ENCODE results near the gene CCDC17. TPM values are rescaled to one million over a fixed set of nuclear protein-coding genes. Genes with fewer than 3 reads are reported as not detected.

Gene CCDC17
- total and polyA plus RNA-seq, 2 of the 8 experiments (the other 6 are each of a cell fraction or from before 2014, with no cell fraction given): 0.95 to 2.0 TPM

GRCh38 chr1:45658171-45658570 is 34.3 kb upstream of the CCDC17 start (continued):
- TF ChIP-seq, protein P1, sequence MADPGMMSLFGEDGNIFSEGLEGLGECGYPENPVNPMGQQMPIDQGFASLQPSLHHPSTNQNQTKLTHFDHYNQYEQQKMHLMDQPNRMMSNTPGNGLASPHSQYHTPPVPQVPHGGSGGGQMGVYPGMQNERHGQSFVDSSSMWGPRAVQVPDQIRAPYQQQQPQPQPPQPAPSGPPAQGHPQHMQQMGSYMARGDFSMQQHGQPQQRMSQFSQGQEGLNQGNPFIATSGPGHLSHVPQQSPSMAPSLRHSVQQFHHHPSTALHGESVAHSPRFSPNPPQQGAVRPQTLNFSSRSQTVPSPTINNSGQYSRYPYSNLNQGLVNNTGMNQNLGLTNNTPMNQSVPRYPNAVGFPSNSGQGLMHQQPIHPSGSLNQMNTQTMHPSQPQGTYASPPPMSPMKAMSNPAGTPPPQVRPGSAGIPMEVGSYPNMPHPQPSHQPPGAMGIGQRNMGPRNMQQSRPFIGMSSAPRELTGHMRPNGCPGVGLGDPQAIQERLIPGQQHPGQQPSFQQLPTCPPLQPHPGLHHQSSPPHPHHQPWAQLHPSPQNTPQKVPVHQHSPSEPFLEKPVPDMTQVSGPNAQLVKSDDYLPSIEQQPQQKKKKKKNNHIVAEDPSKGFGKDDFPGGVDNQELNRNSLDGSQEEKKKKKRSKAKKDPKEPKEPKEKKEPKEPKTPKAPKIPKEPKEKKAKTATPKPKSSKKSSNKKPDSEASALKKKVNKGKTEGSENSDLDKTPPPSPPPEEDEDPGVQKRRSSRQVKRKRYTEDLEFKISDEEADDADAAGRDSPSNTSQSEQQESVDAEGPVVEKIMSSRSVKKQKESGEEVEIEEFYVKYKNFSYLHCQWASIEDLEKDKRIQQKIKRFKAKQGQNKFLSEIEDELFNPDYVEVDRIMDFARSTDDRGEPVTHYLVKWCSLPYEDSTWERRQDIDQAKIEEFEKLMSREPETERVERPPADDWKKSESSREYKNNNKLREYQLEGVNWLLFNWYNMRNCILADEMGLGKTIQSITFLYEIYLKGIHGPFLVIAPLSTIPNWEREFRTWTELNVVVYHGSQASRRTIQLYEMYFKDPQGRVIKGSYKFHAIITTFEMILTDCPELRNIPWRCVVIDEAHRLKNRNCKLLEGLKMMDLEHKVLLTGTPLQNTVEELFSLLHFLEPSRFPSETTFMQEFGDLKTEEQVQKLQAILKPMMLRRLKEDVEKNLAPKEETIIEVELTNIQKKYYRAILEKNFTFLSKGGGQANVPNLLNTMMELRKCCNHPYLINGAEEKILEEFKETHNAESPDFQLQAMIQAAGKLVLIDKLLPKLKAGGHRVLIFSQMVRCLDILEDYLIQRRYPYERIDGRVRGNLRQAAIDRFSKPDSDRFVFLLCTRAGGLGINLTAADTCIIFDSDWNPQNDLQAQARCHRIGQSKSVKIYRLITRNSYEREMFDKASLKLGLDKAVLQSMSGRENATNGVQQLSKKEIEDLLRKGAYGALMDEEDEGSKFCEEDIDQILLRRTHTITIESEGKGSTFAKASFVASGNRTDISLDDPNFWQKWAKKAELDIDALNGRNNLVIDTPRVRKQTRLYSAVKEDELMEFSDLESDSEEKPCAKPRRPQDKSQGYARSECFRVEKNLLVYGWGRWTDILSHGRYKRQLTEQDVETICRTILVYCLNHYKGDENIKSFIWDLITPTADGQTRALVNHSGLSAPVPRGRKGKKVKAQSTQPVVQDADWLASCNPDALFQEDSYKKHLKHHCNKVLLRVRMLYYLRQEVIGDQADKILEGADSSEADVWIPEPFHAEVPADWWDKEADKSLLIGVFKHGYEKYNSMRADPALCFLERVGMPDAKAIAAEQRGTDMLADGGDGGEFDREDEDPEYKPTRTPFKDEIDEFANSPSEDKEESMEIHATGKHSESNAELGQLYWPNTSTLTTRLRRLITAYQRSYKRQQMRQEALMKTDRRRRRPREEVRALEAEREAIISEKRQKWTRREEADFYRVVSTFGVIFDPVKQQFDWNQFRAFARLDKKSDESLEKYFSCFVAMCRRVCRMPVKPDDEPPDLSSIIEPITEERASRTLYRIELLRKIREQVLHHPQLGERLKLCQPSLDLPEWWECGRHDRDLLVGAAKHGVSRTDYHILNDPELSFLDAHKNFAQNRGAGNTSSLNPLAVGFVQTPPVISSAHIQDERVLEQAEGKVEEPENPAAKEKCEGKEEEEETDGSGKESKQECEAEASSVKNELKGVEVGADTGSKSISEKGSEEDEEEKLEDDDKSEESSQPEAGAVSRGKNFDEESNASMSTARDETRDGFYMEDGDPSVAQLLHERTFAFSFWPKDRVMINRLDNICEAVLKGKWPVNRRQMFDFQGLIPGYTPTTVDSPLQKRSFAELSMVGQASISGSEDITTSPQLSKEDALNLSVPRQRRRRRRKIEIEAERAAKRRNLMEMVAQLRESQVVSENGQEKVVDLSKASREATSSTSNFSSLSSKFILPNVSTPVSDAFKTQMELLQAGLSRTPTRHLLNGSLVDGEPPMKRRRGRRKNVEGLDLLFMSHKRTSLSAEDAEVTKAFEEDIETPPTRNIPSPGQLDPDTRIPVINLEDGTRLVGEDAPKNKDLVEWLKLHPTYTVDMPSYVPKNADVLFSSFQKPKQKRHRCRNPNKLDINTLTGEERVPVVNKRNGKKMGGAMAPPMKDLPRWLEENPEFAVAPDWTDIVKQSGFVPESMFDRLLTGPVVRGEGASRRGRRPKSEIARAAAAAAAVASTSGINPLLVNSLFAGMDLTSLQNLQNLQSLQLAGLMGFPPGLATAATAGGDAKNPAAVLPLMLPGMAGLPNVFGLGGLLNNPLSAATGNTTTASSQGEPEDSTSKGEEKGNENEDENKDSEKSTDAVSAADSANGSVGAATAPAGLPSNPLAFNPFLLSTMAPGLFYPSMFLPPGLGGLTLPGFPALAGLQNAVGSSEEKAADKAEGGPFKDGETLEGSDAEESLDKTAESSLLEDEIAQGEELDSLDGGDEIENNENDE (IDR thresholded peaks at IDR 0.05; ENCODE audit: insufficient replicate concordance, low read length): no peak
- TF ChIP-seq, protein P2, sequence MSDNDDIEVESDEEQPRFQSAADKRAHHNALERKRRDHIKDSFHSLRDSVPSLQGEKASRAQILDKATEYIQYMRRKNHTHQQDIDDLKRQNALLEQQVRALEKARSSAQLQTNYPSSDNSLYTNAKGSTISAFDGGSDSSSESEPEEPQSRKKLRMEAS (IDR thresholded peaks at IDR 0.05): no peak
- TF ChIP-seq SAP30 (IDR thresholded peaks at IDR 0.05; ENCODE audit: insufficient read depth, insufficient replicate concordance, low read length): no peak
- no peak for TF ChIP-seq TCF12 (IDR thresholded peaks at IDR 0.05; ENCODE audit: low read depth, low read length)
- TF ChIP-seq SP4 (IDR thresholded peaks at IDR 0.05; ENCODE audit: low read length): no peak
- no peak for TF ChIP-seq NRF1 (IDR thresholded peaks at IDR 0.05; ENCODE audit: low read depth, low read length)
- TF ChIP-seq BCL11A (IDR thresholded peaks at IDR 0.05; ENCODE audit: low read depth in 2 of 2, low read length in 2 of 2): no peak
- no peak for TF ChIP-seq BRCA1 (IDR thresholded peaks at IDR 0.05; ENCODE audit: low read depth, low read length)
